GM18508 (cell line): ENCODE data around the gene ATP2A2.
"Not testable (repeated sequence)": the region's sequence is repeated elsewhere in the genome, so short reads cannot be mapped to it uniquely, and the experiment has no call there.

ENCODE experiments used
- ATAC-seq: cut with Tn5 transposase; IDR thresholded peaks from one replicate; pipeline ENCODE4 v1.9.1; 2021; ENCODE audit warnings: moderate number of reproducible peaks; ENCODE audit not compliant: insufficient read depth, unreplicated experiment

Gene ATP2A2

DNA sequence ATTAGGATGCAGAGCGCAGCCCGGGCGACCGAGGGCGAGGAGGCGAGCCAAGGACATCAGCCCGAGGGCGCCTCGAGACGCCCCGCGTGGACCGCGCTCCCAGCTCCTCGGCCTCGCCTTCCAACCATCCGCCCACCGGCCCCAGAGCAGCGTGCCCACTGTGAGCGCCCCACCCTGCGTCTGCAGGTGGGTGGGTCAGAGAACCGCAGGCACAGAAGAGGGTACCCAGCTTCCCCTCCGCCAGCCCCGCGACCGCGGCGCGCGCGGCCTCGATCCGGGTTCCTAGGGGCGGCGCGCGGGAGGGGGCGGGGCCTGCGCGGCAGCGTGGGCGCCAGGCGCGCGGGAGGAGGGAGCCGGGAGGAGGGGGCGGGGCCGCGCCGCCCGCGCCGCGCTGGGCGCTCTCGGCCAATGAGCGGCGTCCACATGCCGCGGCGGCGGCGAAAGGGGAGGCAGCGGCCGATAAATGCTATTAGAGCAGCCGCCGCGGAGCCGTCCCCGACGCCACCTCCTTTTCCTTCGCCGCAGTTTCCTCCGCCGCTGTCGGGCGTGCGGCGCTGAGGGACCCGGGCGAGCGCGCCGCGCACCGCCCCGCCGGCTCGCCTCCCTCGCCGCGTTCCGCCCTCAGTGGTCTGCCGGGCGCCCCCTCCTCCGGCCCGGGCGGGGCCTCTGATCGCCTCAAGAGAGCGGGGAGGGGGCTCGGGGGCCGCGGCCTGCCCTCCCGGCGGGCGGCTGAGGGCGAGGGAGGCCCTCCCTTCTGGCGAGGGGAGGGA lies at the start of gene ATP2A2:
Gene ATP2A2, plus strand, starts transcription at position 469 of the 770 bp plus-strand sequence. CDS start 543 bp downstream, outside the sequence.
- peak; percentile 42 for ATAC-seq

DNA sequence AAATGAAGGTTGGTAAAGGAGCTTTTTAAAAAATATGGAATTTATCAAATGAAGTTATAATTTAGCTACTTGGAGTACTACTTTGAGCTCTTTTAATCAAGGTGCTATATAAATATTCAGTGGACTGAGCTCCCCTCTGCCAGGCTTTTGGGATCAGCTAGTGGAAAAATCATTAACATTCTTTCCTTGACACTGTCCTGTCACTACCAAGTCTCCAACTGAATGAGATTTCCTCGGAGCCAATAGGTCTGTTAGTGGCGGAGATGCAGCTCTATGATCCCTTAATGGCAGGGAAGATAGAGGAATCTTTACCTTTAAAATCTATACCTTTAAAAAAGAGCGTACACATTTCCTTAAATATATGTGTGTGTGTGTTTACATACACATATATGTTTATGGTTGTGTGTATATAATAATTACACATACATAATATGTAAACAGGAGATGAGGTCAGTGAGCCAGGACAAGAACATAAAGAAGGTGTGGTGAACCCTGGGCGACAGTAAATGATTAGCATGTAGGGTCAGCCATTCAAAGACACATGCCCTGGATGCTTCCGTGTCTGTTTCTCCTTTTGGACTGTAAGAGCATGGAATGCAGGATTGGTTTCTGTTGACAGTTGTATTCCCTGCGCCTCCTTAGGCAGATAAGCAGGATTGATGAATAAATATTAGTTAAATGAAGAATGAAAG lies 47.7 kb upstream of the ATP2A2 start:
- no peak for ATAC-seq

DNA sequence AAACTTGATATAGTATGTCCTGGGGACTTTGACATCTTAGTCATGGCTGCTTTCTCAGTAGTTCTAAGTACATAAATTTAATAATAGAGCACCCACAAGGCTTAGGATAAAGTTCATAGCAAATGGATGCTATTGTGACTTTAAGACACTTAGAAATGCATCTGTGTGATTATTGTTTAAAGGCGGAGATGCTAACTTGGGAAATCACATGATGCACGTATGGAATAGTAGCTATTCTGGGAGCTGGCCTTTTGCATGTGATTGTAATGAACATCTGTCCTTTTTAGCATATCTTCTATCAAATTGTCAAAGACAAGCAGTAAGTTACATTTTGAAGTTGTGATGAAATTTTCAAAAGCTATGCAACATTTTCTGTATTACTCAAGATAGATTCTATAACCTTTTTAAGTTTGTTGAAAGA lies 46.7 kb upstream of the ATP2A2 start:
- no peak for ATAC-seq

DNA sequence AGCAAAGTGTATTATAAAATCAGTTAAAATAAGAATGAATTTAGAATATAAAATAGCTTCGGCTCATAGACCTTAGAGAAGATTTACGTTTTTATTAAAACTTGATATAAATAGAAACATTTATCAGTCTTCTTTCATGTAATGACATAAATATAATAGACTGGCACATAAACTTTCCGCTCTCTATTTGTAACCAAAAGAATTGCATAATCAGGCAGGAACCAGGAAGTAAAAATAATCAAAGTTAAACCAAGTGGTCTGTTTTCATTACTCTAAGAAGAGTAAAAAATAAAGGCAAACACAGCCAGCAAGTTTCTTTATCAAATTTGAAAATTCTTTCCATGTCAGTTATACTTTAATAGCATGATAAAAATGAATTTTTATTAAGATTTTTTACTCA lies 46.3 kb upstream of the ATP2A2 start:
- no peak for ATAC-seq

DNA sequence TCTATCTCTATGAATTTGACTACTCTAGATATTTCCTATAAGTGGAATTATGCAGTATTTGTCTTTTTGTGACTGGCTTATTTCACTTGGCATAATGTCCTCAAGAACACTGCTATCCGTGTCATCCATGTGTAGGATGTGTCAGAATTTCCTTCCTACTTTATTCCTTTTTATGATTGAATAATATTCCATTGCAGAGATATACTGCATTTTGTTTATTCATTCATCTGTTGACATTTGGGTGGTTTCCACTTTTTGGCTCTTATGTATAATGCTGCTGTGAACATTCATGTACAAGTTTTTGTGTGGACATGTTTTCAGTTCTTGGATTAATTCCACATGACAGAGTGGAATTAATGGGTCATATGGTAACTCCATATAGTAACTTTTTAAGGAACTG lies 45.7 kb upstream of the ATP2A2 start:
- no peak for ATAC-seq

DNA sequence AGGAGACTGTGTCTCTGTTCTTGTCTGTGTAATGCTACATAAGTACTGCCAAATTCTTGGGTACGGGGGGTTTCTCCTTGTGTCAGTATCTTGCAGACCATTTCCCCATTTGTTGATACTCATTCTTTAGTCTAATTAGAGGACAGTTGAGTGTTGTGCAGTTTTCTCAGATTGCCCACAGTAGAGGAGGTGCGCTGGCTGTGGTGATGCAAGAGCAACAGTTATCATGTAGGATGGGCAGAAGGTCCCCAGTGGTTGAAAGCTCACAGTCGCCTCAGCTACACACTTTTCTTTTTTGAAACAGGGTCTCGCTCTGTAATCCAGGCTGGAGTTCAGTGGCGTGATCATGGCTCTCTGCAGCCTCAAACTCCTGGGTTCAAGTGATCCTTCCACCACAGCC lies 37.8 kb upstream of the ATP2A2 start:
- no peak for ATAC-seq

DNA sequence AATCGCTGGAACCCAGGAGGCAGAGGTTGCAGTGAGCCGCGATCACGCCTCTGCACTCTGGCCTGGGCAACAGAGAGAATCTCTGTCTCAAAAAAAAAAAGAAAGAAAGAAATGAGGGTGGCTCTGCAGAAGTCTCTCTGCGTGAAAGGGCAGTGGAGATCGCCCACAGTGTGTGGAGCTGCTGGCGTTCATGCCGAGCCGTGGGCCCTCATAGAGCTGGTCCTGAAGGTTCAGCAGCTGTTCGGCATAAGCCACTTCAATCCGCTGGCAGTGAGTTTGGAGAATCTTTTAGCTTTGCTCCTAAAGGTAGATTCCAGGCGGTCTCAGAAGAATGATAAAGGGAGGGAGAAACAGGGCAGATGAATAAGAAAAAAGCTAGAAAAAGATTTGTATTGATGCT lies 36.7 kb upstream of the ATP2A2 start:
- ATAC-seq = no peak

DNA sequence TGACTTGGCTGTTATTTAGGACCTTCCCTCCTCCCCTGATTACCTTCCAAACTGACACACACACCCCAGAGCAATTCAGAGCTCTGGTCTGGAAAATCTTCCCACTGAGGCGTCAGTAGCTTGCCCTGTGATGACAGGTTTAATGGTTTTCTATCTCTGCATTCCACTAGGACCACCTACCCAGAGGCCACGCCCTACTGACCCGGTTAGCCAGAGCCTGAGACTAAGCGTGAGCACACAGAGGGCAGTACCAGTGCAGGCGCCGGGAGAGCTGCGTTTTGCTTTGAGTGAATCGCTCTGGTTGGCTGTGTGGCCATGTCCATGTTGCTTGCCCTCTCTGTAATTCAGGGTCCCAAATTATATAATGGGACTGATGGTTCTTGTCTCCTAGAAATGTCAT lies 36.2 kb upstream of the ATP2A2 start:
- no peak for ATAC-seq

DNA sequence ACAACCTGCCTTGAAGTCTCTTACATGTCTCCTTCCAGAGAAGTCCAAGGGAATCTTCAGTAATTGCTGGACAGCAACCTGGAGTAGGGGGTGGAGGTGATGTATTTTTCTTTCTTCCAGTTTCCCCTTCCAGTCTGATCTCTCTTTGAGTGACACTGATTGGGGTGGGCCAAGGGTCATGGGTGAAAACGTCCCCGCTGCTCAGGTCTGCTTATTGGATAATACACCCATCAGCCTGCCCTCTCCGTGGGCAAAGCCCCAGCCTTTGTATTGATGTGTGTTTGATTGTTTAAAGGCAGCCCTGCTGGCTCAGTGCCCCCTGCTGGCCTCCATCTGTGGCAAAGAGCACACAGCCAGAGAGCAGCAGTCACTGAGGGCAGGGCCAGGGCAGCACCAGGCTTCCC lies 35.7 kb upstream of the ATP2A2 start:
- ATAC-seq = no peak

DNA sequence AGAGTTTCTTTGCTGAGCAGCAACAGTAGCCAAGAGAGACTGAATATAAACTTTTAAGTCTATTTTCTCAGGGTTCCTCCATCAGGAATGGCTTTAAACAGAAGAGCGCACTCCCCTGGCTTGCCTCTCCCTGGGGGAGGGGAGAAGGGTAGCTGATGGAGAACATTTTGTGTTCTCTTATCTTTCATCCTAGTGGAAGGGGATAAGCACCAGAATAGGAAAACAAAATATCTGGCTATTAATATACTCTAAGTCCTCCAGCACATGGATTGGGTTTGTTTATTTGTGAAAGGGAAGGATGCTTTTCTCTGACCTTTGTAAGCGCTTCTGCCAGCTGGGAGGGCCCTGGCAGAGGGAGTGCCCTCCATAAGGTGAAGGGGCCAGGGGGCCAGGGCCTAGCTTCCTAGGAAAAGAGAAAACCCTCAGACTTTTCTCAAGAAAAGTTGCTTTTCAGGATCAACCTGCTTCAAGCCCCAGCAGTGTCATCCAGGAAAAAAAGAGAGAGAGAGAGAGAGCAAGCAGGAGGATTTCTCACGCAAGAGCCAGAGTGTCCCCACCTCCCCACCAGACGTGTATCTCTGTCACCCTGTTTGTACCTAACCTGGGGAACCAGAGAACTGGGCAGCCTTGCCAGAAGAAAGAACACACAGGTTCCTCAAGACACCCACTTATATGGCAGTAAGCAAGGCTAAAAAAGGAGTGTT lies 34.3 kb upstream of the ATP2A2 start:
- no peak for ATAC-seq

DNA sequence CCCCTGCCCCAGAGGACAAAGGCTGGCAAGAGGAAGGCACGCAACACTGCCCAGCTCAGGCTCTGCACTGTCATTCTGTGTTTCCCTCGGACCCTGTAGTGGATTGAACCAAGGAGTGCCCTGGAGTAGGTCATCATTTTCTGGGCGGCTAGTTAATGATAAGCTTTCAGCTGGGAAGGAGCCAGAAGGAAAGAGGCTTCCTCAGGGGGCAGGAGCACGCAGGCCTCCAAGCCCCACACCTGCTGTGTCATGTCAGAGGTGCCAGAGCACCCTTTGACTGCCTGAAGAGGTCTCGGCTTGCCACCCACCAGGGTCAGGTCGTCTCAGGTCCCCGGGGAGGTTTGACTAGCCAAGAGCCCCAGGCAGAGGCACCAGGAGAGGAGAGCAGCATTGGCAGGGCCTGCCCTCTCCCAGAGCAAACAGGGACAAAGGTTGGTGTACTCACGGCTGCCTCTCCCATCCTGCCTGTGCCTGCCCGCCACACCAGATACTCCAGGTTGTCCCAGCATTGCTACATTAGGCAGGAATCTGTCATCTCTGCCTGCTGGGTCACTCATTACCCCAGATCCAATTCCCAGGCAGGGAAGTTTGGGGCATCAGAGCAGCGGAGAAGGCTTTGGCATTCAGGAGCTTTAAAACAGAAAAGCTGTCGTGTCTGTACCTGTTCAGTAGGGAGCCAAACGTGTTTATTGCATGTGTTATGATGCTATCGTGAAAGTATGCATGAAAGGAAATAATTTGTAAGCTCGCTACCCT lies 33.5 kb upstream of the ATP2A2 start:
- no peak for ATAC-seq

DNA sequence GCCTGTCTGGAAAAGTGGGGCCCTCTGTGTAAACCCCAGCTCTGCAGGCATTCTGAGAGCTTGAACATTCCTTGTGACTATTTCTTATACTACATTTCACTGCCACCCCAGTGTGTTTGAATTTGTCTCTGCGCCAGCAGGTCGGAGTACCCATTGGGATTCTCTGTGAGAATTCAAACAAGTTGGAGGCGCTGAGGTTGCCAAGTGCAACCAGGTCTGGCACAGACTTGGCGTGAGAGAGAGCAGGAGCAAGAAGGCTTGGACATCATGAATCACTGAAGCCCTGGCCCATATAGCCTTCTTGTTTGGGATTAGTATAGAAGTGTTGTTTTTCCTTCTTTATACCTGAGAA lies 33.0 kb upstream of the ATP2A2 start:
- no peak for ATAC-seq

DNA sequence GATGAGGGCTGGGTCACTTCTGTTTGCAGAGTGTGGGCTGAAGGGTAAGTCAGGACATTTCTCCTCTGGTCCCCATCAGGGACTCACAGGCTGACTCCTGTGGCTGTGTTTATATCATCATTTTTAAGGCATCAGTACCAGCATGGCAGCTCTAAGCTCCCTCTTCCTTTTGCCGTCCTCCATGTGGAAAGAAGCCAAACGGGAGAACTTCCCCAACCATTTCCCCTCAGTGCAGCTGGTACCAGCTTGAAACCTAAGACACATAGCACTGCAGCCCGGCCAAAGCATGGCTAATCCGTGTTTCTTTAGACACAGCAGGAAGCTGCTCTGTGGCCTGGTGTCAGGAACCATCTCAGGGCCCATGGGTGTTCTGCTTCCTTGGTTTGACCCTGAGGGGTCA lies 31.9 kb upstream of the ATP2A2 start:
- no peak for ATAC-seq

DNA sequence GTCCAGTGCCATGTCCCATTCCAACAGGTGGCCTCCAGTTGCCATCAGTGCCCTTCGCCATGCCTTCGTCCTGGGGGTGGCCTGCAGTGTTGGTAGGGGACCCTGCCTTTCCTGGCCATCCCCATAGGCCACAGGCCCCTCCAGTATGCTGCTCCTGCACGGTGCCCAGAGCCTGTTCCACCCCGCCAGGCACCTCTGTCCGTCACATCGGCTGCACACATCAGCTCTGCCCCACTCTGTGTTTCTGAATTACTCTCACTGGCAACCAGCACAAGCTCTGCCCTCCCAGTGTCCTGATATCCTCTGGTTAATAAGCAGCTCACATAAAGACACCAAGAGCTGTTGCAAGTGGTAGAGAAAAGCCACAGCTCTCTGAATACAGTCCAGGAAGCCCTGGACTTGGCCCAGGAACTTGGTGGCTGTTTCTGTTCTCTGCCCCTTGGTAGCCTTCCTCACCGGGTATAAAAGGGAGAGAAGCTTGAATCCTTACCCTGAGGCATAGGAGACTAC lies 31.3 kb upstream of the ATP2A2 start:
- no peak for ATAC-seq

DNA sequence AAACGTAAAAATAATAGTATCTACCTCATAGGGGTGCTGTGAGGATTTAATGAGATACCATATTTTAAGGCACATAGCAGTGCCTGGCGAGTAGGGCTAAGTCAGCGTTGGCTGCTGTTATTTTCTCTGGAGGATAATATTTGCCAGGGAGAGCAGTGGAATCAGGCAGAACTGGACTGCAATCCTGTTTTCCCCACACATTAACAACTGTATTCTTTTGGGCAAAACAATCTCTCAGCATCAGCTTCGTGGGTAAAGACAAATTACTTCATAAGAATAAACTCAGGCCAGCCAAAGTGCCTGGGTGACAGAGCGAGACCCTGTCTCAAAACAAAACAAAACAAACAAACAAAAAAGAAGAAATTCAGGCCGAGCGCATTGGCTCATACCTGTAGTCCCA lies 29.7 kb upstream of the ATP2A2 start:
- no peak for ATAC-seq

DNA sequence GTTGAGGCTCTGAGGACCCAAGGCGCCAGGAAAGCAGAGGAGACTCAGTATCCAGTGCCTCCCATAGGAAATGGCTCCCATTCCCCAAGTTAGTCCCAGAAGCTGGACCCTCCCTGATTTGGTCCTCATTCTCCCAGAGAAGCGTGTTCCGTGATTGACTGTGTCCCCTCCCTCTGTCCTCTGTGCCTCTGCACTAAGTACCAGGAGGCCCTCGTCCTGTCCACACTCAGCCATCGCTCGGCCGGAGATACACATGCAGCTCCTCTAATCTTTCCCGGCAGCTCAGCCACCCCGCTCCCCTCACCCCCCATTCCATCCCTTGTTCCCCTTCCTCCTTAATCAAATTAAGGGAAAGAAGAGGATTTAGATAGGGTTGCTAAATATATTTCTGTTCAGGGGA lies 28.3 kb upstream of the ATP2A2 start:
- no peak for ATAC-seq

DNA sequence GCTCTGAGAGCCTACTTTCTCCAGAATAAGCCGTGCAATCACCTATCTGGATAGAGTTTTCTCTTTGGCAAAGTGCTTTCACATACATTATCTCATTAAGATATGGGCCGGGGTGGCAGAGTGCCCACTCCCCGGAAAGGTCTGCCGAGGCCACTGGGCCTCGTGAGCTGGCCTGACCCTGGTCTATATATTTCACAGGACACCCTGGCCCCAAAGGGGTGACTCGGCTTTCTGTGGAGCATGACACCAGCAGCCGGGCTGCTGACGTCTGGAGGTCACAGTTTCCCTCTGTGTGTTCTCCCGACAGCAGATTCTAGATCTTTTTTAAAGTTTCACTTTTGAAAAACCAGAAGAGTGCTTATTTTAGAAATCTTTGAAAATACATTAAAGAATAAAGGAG lies 27.9 kb upstream of the ATP2A2 start:
- no peak for ATAC-seq

DNA sequence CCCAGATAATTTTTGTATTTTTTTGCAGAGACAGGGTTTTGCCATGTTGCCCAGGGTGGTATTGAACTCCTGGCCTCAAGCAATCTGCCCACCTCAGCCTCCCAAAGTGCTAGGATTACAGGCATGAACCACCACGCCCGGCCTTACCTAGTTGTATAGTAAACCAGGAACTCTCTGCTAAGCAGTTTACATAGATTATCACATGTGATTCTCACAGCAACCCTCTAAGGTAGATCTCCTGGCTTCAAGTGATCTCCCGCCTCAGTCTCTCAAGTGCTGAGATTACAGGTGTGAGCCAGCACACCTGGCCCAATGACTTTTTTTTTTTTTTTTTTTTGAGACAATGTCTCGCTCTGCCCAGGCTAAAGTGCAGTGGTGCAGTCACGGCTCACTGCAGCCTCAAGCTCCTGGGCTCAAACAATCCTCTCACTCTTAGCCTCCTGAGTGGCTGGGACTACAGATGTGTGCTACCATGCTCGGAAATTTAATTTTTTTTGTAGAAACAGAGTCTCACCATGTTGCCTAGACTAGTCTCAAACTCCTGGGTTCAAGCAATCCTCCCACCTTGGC lies 26.0 kb upstream of the ATP2A2 start:
- ATAC-seq = no peak

DNA sequence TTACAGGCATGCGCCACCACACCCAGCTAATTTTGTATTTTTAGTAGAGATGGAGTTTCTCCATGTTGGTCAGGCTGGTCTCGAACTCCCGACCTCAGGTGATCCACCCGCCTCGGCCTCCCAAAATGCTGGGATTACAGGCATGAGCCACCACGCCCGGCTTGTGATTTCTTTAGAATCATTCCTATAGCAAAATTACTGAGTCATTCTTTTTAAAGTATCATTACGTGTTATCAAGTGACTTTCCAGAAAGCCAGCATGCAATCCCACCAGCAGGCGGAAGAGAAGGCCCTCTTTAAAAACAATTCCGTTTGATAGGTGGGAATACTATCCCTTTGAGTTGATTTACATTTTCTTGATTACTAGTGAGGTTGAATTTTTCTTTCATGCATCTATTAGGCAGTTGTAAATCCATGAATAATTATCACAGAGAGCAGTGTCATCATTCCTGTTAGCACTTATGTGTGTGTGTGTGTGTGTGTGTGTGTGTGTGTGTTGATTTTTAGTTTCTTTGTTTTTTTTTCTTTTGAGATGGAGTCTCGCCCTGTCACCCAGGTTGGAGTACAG lies 25.1 kb upstream of the ATP2A2 start:
- not testable (repeated sequence) for ATAC-seq
